HCT116 (cell line): Measurements from ENCODE around the gene LYSMD3. TPM values are rescaled to one million over a fixed set of nuclear protein-coding genes. Genes with fewer than 3 reads are reported as not detected.

Experiments used
- ATAC-seq: fragments of 200-7000 bp; cut with Tn5 transposase; 2 replicates; pipeline ENCODE4 v1.9.1; 2020; ENCODE audit warnings: mild to moderate bottlenecking, moderate library complexity
- BruUV-seq: library from RNA; stranded (reverse); fragments of 400-500 nt; replicated peaks from 2 replicates; lab custom pipeline; 2021; lab: Mats Ljungman, UMichigan
- CTCF ChIA-PET: fragments of 300-600 bp; sonication (Branson Sonifier 250); formaldehyde crosslinking; loops from one replicate; lab custom pipeline; 2021; ENCODE audit warnings: antibody characterized with exemption; lab: Charles Lee
- POLR2A ChIA-PET: fragments of 300-600, 350-600 bp; sonication (Branson Sonifier 250); formaldehyde crosslinking; loops from one replicate; lab custom pipeline; 2021; ENCODE audit warnings: antibody characterized with exemption; lab: Charles Lee
- RAD21 ChIA-PET, 2 experiments: fragments of 300-600 bp; sonication (Branson Sonifier 250); formaldehyde crosslinking; loops; one replicate each; lab custom pipeline; 2023; ENCODE audit warnings: low total read pairs in 2 of 2; ENCODE audit not compliant: uncharacterized antibody in 2 of 2, unreplicated experiment in 2 of 2, low non-redundant PET in 1 of 2; lab: Charles Lee
- DNase-seq: peaks from one replicate; pipeline ENCODE4 v3.0.0-alpha.2; 2010; ENCODE audit warnings: low read depth, low spot score
- H2AFZ ChIP-seq: fragments of 200-600 bp; shearing (Covaris generic), sonication (generic); 2 replicates; pipeline ENCODE4 v1.6.1; 2017; ENCODE audit warnings: low read depth, mixed run types, mixed read lengths, antibody characterized with exemption, low read length; ENCODE audit not compliant: poor library complexity, severe bottlenecking
- H3K27ac ChIP-seq: 2 replicates; pipeline ENCODE4 v1.5.1; 2012; ENCODE audit warnings: low read depth, low read length
- H3K27me3 ChIP-seq: fragments of 200-600 bp; sonication (generic); 2 replicates; pipeline ENCODE4 v1.6.1; 2016; ENCODE audit warnings: mixed run types, low read length, mixed read lengths; ENCODE audit not compliant: insufficient read depth
- H3K36me3 ChIP-seq, 2 experiments: fragments of 200-500 bp in 1 of 2; fragments of 200-600 bp in 1 of 2; sonication (Bioruptor generic) in 1 of 2; sonication (generic) in 1 of 2; 2 replicates each; pipeline versions ENCODE4 v1.5.1 to v1.6.1; 2014 to 2016; ENCODE audit warnings: low read length in 2 of 2, inconsistent platforms in 1 of 2, mixed read lengths in 1 of 2, mixed run types in 1 of 2; ENCODE audit not compliant: insufficient read depth in 2 of 2, control insufficient read depth in 1 of 2
- H3K4me1 ChIP-seq, 2 experiments: fragments of 200-600 bp in 1 of 2; sonication (generic) in 1 of 2; 2 replicates each; pipeline versions ENCODE4 v1.5.1 to v1.6.1; 2012 to 2017; ENCODE audit warnings: low read length in 2 of 2, inconsistent platforms in 1 of 2, mild to moderate bottlenecking in 1 of 2, mixed read lengths in 1 of 2, mixed run types in 1 of 2, moderate library complexity in 1 of 2; ENCODE audit not compliant: insufficient read depth in 2 of 2, control insufficient read depth in 1 of 2
- H3K4me2 ChIP-seq: fragments of 200-600 bp; sonication (generic); 2 replicates; pipeline ENCODE4 v1.6.1; 2017; ENCODE audit warnings: mixed run types, low read length, mixed read lengths
- H3K4me3 ChIP-seq, 2 experiments: fragments of 200-600 bp in 1 of 2; sonication (generic) in 1 of 2; replicated peaks in 1 of 2; 2 replicates each; pipeline ENCODE4 v1.5.1; 2011 to 2016; ENCODE audit warnings: low read length in 2 of 2, control low read depth in 1 of 2, low read depth in 1 of 2, mild to moderate bottlenecking in 1 of 2, mixed read lengths in 1 of 2, mixed run types in 1 of 2
- H3K79me2 ChIP-seq: fragments of 200-600 bp; sonication (generic); 2 replicates; pipeline ENCODE4 v1.6.1; 2017; ENCODE audit warnings: mild to moderate bottlenecking, mixed run types, low read length, moderate library complexity, mixed read lengths; ENCODE audit not compliant: insufficient read depth
- H3K9ac ChIP-seq: fragments of 200-600 bp; sonication (generic); 2 replicates; pipeline ENCODE4 v1.6.1; 2016; ENCODE audit warnings: low read length, mixed read lengths
- H3K9me2 ChIP-seq: fragments of 200-600 bp; sonication (generic), shearing (Covaris generic); 2 replicates; pipeline ENCODE4 v1.6.1; 2017; ENCODE audit warnings: mixed run types, mild to moderate bottlenecking, moderate library complexity; ENCODE audit not compliant: insufficient read depth
- H3K9me3 ChIP-seq, 2 experiments: fragments of 200-500 bp in 1 of 2; fragments of 200-600 bp in 1 of 2; sonication (Bioruptor generic) in 1 of 2; sonication (generic) in 1 of 2; 2 replicates each; pipeline ENCODE4 v1.6.1; 2014 to 2017; ENCODE audit warnings: low read length in 2 of 2, mixed read lengths in 2 of 2, inconsistent platforms in 1 of 2, low read depth in 1 of 2, mild to moderate bottlenecking in 1 of 2, mixed run types in 1 of 2, moderate library complexity in 1 of 2; ENCODE audit not compliant: control insufficient read depth in 1 of 2, insufficient read depth in 1 of 2
- H4K20me1 ChIP-seq: fragments of 200-600 bp; sonication (generic), shearing (Covaris generic); 2 replicates; pipeline ENCODE4 v1.6.1; 2017; ENCODE audit warnings: mixed run types, mild to moderate bottlenecking, moderate library complexity; ENCODE audit not compliant: insufficient read depth
- ATF3 ChIP-seq: IDR thresholded peaks from 2 replicates; pipeline ENCODE4 v1.6.1; 2012
- CBX3 ChIP-seq: IDR thresholded peaks from 2 replicates; pipeline ENCODE4 v1.6.1; 2012; ENCODE audit warnings: low read depth
- CEBPB ChIP-seq: IDR thresholded peaks from 2 replicates; pipeline ENCODE4 v1.6.1; 2012; ENCODE audit warnings: low read depth
- CTCF ChIP-seq, 3 experiments: fragments of 200-600 bp in 1 of 3; sonication (generic) in 1 of 3; IDR thresholded peaks in 2 of 3; conservative IDR thresholded peaks in 1 of 3; 2 replicates each; pipeline ENCODE4 v1.5.1; 2012 to 2017; ENCODE audit warnings: low read depth in 2 of 3, low read length in 2 of 3, antibody characterized with exemption in 1 of 3, borderline replicate concordance in 1 of 3, control low read depth in 1 of 3, mild to moderate bottlenecking in 1 of 3, mixed read lengths in 1 of 3, mixed run types in 1 of 3, moderate library complexity in 1 of 3; ENCODE audit not compliant: insufficient read depth in 1 of 3
- EGR1 ChIP-seq: IDR thresholded peaks from 2 replicates; pipeline ENCODE4 v1.6.1; 2012; ENCODE audit warnings: low read depth
- ELF1 ChIP-seq: IDR thresholded peaks from 2 replicates; pipeline ENCODE4 v1.6.1; 2012; ENCODE audit warnings: low read depth, borderline replicate concordance
- EZH2 ChIP-seq: fragments of 200-600 bp; sonication (generic); IDR thresholded peaks from 2 replicates; pipeline ENCODE4 v1.6.1; 2017; ENCODE audit warnings: antibody characterized with exemption, mixed run types
- EZH2phosphoT487 ChIP-seq: fragments of 200-600 bp; IDR thresholded peaks from 2 replicates; pipeline ENCODE4 v1.6.1; 2018; ENCODE audit warnings: antibody characterized with exemption, borderline replicate concordance
- FOSL1 ChIP-seq: IDR thresholded peaks from 2 replicates; pipeline ENCODE4 v1.6.1; 2012; ENCODE audit warnings: low read depth
- JUND ChIP-seq: IDR thresholded peaks from 2 replicates; pipeline ENCODE4 v1.6.1; 2012
- MAX ChIP-seq: IDR thresholded peaks from 2 replicates; pipeline ENCODE4 v1.6.1; 2012
- POLR2A ChIP-seq: IDR thresholded peaks from 2 replicates; pipeline ENCODE4 v1.7.0; 2011; ENCODE audit warnings: borderline replicate concordance; ENCODE audit not compliant: insufficient read depth, insufficient read length; ENCODE audit errors: extremely low read depth
- RAD21 ChIP-seq: IDR thresholded peaks from 2 replicates; pipeline ENCODE4 v1.6.1; 2012; ENCODE audit warnings: low read depth, mild to moderate bottlenecking
- REST ChIP-seq: IDR thresholded peaks from 2 replicates; pipeline ENCODE4 v1.6.1; 2012; ENCODE audit warnings: low read depth
- SIN3A ChIP-seq: IDR thresholded peaks from 2 replicates; pipeline ENCODE4 v1.6.1; 2012; ENCODE audit warnings: low read depth
- SRF ChIP-seq: IDR thresholded peaks from 2 replicates; pipeline ENCODE4 v1.6.1; 2012; ENCODE audit warnings: low read depth
- YY1 ChIP-seq: IDR thresholded peaks from 2 replicates; pipeline ENCODE4 v1.6.1; 2011; ENCODE audit warnings: low read length, low read depth, moderate library complexity, mild to moderate bottlenecking; ENCODE audit not compliant: insufficient replicate concordance; ENCODE audit errors: extremely low read depth
- ZBTB33 ChIP-seq: IDR thresholded peaks from 2 replicates; pipeline ENCODE4 v1.6.1; 2011; ENCODE audit warnings: mild to moderate bottlenecking, low read length, moderate library complexity; ENCODE audit not compliant: insufficient replicate concordance; ENCODE audit errors: extremely low read depth
- ZFX ChIP-seq: fragments of 450-650 bp; IDR thresholded peaks from 2 replicates; pipeline ENCODE4 v1.6.1; 2017
- ZNF274 ChIP-seq: fragments of 200-500 bp; sonication (Bioruptor generic); IDR thresholded peaks from 2 replicates; pipeline ENCODE4 v1.6.1; 2014; ENCODE audit warnings: mild to moderate bottlenecking, low read depth, low read length, inconsistent platforms
- intact Hi-C: fragments of 100-400 bp; cut with micrococcal nuclease; formaldehyde crosslinking; loops from 2 replicates; pipeline ENCODE4 v1.10.0; 2022
- total RNA-seq: library from RNA; stranded (reverse); gene quantifications from one replicate; pipeline ENCODE4 v1.2.1, GENCODE V29; 2021; ENCODE audit not compliant: unreplicated experiment

Gene LYSMD3
- total RNA-seq, 1 experiment from 2014 or later, result 18.0 TPM

- Histone ChIP-seq H3K36me3 (peaks cover 10 to 22% of the 10 kb centered on the region in 2 experiments), H2AFZ (no peak overlapping the region), H3K4me1 (no peaks in the 10 kb centered on the region), H3K27ac (no peak overlapping the region), H4K20me1 (no peaks in the 10 kb centered on the region), H3K4me2 (no peak overlapping the region), H3K9ac (no peak overlapping the region), H3K27me3 (no peaks in the 10 kb centered on the region), H3K9me2 (no peaks in the 10 kb centered on the region), H3K9me3 (no peaks in the 10 kb centered on the region), H3K4me3 (no peak overlapping the region), H3K79me2 (peaks cover 26% of the 10 kb centered on the region; the same call in 1 of the 2 replicates)
- DNase-seq, result no peak
- TF ChIP-seq CTCF (IDR thresholded peaks at IDR 0.05 in 2 of 3, conservative IDR thresholded peaks at IDR 0.05 in 1 of 3; ENCODE audit: borderline replicate concordance in 1 of 3, insufficient read depth in 1 of 3, low read depth in 2 of 3, low read length in 2 of 3) (no peak), YY1 (no peak), ELF1 (no peak), ZBTB33 (no peak), ATF3 (no peak), ZNF274 (no peak), FOSL1 (no peak), JUND (no peak), SRF (no peak), MAX (no peak), REST (no peak), CEBPB (no peak), EGR1 (no peak), CBX3 (no peak), EZH2phosphoT487 (no peak), EZH2 (no peak), SIN3A (no peak), ZFX (no peak), RAD21 (no peak), POLR2A (no peak)
- ChIA-PET CTCF (no interaction called here), POLR2A (no interaction called here), RAD21 (interaction anchor here in 1 of 2 experiments (0.6 kb wide), 1 partner anchor 8 kb away, joined by 4 read pairs; no protein-coding TSS in a partner anchor)
- no TSS peak for BruUV-seq
- intact Hi-C loops, result no loop called here
- ATAC-seq, result no peak
Measured at GRCh38 chr5:90488791-90489190, 40.6 kb downstream of the LYSMD3 start.
